Activated CD4-positive, alpha-beta T cell treated with anti-CD3 and anti-CD28 coated beads, Interleukin-2, amount 50 U/mL, for 16 hours (primary cell): Measurements from ENCODE around the gene PAFAH2.
A peak's percentile ranks its signal among the peaks of the same experiment; 100 is the strongest.

Experiments
- DNase-seq: peaks from one replicate; pipeline ENCODE4 v3.0.0-alpha.2; 2020

Gene PAFAH2

GRCh38 chr1:25997828-25998761 is at the start of gene PAFAH2:
PAFAH2 (minus strand) TSS chr1:25998063; CDS start chr1:25990816, 7,247 bp downstream.
- peak; percentile 98 for DNase-seq

- no peak for DNase-seq
These were observed 49.5 kb upstream of the PAFAH2 start for GRCh38 chr1:26047278-26047874.

GRCh38 chr1:26046246-26047095 is 48.6 kb upstream of the PAFAH2 start:
- no peak for DNase-seq

- DNase-seq: no peak
These were observed 47.9 kb upstream of the PAFAH2 start, which contains the start of gene SLC30A2 for GRCh38 chr1:26045722-26046245. SLC30A2 (minus strand) TSS chr1:26046118; CDS start chr1:26045896, 222 bp downstream.

- no peak for DNase-seq
These were observed 47.3 kb upstream of the PAFAH2 start for GRCh38 chr1:26044971-26045721.

DNA sequence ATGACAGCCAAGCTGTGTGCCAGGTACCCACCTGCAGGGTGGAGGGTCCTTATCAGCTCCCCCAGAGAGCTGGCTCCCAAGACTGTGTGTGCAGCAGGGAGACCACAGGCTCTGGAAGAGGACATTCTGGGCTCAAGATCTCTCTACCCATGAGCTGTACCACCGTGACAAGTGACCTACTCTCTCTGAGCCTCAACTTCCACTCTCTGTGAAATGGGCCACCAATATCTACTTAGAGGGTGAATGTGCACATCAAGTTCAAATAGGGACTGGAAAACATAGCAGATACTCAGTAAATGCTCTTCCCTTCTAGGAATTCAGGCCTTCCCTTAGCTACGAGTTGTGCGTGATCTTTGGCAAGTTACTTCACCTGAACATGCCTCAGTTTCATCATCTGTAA is 46.6 kb upstream of the PAFAH2 start:
- DNase-seq: no peak

DNA sequence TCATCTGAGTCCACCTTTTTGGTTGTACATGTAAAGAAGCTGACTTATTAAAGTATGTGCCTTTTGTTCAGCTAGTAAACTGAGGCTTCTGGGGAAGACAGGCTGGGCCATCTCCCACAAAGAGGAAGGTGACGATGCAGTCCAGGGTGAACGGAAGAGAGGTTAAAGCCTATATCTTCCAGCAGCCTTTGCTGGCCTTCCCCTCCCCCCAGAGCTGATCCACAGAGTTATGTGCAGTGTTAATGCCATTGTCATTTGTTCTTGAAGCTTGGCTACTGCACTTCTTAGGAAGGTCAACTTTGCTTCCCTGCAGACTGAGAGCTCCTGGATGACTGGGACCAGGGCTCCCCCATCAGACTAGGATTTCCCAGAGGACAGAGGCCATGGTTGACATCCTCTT is 45.9 kb upstream of the PAFAH2 start:
- no peak for DNase-seq

DNA sequence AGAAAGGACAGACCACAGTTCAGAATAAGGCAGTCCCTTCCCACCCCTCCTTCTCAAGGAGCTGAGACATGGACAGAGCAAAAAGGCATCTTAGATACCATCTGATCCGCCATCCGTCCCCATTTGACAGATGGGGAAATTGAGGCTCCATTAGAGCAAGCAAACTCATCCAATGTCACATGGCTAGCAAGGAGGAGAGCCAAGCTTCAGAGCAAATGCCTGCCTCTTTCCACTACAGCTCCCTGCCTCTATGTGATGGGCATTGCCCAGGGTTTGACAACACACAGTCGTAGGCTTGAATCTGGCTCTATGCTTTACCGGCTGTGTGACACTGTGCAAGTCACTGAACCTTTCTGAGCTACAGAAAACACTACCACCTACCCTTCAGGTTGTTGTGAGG is 44.1 kb upstream of the PAFAH2 start:
- DNase-seq: no peak

DNA sequence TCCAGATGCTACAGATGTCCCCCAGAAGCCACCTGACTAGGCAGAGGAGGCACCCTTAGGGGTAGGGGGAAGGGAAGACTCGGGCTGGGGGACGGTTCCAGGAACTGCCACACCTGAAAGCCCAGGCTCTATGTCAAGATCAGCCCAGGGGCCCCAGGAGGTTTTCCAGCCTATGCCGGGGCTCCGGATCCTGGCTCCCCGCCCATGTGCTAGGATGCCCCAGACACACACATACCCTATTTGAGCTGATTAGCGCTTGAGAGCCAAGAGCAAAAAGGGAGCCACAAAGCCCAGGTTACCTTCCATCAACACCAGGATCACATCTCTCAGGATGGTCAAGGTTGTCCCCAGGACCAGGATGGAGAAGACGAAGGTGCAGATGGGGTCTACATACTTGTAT is 43.5 kb upstream of the PAFAH2 start:
- DNase-seq: no peak

DNA sequence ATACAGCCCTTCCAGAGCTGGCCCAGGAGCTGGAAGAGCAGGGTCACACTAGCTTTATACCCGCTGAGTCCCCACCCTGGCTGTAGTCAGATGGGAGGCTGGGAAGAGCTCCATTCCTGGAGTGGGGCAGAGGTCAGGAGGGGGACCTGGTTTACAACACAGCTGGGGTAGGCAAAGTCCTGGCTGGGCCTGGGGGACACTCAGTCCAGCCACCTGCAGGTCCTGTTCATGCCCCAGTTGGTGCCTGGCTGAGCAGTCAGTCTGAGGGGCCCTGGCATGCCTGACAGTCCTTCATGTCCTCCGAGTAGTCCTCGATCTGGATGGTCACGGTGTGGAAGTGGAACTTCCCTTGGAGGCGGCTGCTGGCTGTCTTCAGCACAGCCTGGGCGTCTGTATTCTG is 41.0 kb upstream of the PAFAH2 start:
- no peak for DNase-seq

GRCh38 chr1:26038477-26038876 is 40.6 kb upstream of the PAFAH2 start:
- DNase-seq: no peak

DNA sequence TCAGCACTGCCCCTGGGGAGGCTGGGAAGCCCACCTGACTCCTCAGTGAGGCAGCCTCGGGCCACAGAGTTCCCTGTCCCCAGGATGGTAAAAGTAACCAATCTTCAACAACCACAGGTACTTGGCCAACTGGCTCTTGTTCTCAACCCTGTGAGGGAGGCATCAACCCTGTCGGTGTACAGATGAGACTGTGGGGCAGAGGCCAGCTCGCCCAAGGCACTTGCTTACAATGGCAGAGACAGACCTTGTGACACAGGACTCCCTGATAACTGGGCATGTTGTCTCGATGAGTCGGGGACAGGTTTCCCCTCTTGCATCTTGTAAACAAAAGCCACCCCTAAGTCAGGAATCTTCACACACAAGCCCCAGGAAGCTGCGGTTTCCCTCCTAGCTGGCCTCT is 40.0 kb upstream of the PAFAH2 start:
- no peak for DNase-seq

DNA sequence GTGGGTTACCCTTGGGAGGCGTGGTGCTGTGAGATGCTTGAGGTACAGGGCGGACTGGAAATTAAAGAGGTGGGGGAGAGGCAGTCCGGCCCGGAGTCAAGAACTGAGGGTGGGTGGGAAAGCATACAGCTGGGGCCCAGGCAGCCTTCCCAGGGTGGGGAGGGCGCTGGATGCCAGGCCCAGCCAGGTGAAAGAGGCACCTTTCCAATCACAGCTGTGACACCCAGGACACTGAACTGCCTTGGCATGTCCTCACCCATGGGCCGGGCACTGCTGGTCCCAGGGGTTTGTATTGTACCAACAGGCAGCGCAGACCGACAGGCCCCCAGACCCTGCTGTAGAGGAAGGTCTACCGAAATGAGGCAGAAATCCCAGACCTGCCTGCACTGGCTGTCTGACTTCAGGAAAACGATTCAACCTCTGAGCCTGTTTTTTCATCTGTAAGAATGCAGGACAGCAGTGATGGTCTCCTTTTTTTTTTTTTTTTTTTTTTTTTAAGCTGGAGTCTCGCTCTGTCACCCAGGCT is 39.0 kb upstream of the PAFAH2 start:
- no peak for DNase-seq

DNA sequence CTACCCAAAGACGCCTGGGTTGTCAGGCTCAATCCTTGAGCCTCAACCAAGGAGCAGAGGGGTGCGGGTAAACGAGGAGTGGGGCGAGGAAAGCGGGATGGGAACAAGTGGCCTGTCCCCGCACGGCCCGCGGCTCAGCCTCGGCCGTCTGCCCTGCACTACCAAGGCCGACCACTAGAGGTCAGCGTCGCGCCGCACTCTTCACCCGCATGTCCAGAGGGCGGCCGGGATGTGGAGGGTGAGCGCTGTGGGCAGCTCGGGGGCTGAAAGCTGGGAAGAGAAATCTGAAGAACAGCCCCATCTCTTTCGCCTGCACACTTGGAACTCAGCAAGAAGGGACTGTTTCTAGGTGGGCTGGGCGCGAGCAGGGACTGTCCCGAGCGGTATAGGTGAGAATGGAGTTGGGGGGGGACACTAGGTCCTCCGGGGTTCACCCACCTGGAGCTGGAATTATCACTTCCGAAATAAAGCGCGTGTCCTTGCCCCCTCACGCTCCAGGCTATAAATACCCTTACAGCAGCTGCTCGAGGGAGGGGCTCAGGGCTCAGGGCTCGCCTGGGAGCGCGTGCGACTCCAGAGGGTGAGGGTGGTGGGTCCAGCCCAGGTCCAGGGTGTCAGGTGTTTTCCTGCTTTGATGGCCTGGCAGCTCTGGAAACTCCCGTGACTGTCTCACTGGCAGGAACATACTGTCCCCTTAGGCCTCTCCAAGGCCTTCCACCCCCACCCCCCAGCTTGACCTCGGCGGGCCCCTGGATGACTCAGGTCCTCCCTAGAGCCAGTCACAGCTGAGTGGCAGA is 38.3 kb upstream of the PAFAH2 start:
- DNase-seq: peak; percentile 75

- DNase-seq: peak; percentile 94
These were observed 37.5 kb upstream of the PAFAH2 start for GRCh38 chr1:26035203-26035958.

GRCh38 chr1:26034504-26035202 is 36.8 kb upstream of the PAFAH2 start:
- DNase-seq: no peak

GRCh38 chr1:26032656-26033357 is 34.9 kb upstream of the PAFAH2 start:
- DNase-seq: no peak

- no peak for DNase-seq
These were observed 33.9 kb upstream of the PAFAH2 start for GRCh38 chr1:26031611-26032220.

- DNase-seq: no peak
These were observed 33.3 kb upstream of the PAFAH2 start for GRCh38 chr1:26031196-26031595.
